Ascending aorta (tissue), 2 donors: Measurements from ENCODE around the gene ARMH2. TPM values are rescaled to one million over a fixed set of nuclear protein-coding genes. Genes with fewer than 3 reads are reported as not detected.
"Not testable (repeated sequence)": the region's sequence is repeated elsewhere in the genome, so short reads cannot be mapped to it uniquely, and the experiment has no call there.

Source experiments
- DNase-seq, 2 donors: peaks; one replicate each; pipeline ENCODE4 v3.0.0-alpha.2; 2019; ENCODE audit warnings: low spot score in 2 of 2
- H3K27ac ChIP-seq, 2 donors: fragments of 200-600 bp; sonication (generic); one replicate each; pipeline ENCODE4 v1.5.1; 2016 to 2017; ENCODE audit warnings: mild to moderate bottlenecking in 1 of 2
- H3K27me3 ChIP-seq: fragments of 200-600 bp; sonication (generic); one replicate; pipeline ENCODE4 v1.5.1; 2017
- H3K36me3 ChIP-seq, 2 donors: fragments of 200-600 bp; sonication (generic); one replicate each; pipeline ENCODE4 v1.5.1; 2016
- H3K4me1 ChIP-seq, 2 donors: fragments of 200-600 bp; sonication (generic); one replicate each; pipeline ENCODE4 v1.5.1; 2016 to 2017; ENCODE audit warnings: mild to moderate bottlenecking in 1 of 2
- H3K4me3 ChIP-seq, 2 donors: fragments of 200-600 bp; sonication (generic); one replicate each; pipeline ENCODE4 v1.5.1; 2016 to 2017; ENCODE audit warnings: mild to moderate bottlenecking in 1 of 2
- H3K9me3 ChIP-seq, 2 donors: fragments of 200-600 bp; sonication (generic); one replicate each; pipeline ENCODE4 v1.5.1; 2016
- CTCF ChIP-seq, 3 experiments: fragments of 200-600 bp in 2 of 3; fragments of 450-650 bp in 1 of 3; sonication (generic) in 2 of 3; IDR thresholded peaks; one replicate each; pipeline ENCODE4 v1.5.1; 2016 to 2019; ENCODE audit warnings: antibody characterized with exemption in 3 of 3, mild to moderate bottlenecking in 1 of 3, moderate library complexity in 1 of 3
- intact Hi-C: fragments of 100-400 bp; cut with DNase I; formaldehyde crosslinking; loops from one replicate; pipeline ENCODE4 v1.15.1; 2023
- total RNA-seq: library from RNA; depleted of rRNA; stranded (reverse); fragments of >200 nt; gene quantifications from one replicate; pipeline ENCODE4 v1.1.0, GENCODE V29; 2016

Gene ARMH2
- total RNA-seq, 1 donor from 2014 or later = not detected

GRCh38 chr6:24755279-24755678, 43.4 kb downstream of the ARMH2 start:
- Histone ChIP-seq H3K27ac (no peak overlapping the region), H3K36me3 (no peaks in the 10 kb centered on the region), H3K4me3 (no peak overlapping the region), H3K9me3 (no peaks in the 10 kb centered on the region), H3K4me1 (no peaks in the 10 kb centered on the region), H3K27me3 (no peaks in the 10 kb centered on the region)
- intact Hi-C loops = no loop called here
- DNase-seq = no peak
- no peak for TF ChIP-seq CTCF (IDR thresholded peaks at IDR 0.05)

GRCh38 chr6:24754378-24754777, 44.3 kb downstream of the ARMH2 start:
- H3K27ac ChIP-seq, H3K36me3 ChIP-seq, DNase-seq, H3K4me3 ChIP-seq, H3K9me3 ChIP-seq, H3K4me1 ChIP-seq, intact Hi-C loops, H3K27me3 ChIP-seq: not testable (repeated sequence)

- H3K9me3 ChIP-seq = no peaks in the 10 kb centered on the region
- no peaks in the 10 kb centered on the region for H3K36me3 ChIP-seq
- H3K4me3 ChIP-seq = no peak overlapping the region
- no peak for DNase-seq
- intact Hi-C loops = no loop called here
- no peak overlapping the region for H3K27ac ChIP-seq
- no peaks in the 10 kb centered on the region for H3K27me3 ChIP-seq
- no peak for TF ChIP-seq CTCF (IDR thresholded peaks at IDR 0.05)
- H3K4me1 ChIP-seq = no peaks in the 10 kb centered on the region
Measured at GRCh38 chr6:24753545-24753944, 45.2 kb downstream of the ARMH2 start.

DNA sequence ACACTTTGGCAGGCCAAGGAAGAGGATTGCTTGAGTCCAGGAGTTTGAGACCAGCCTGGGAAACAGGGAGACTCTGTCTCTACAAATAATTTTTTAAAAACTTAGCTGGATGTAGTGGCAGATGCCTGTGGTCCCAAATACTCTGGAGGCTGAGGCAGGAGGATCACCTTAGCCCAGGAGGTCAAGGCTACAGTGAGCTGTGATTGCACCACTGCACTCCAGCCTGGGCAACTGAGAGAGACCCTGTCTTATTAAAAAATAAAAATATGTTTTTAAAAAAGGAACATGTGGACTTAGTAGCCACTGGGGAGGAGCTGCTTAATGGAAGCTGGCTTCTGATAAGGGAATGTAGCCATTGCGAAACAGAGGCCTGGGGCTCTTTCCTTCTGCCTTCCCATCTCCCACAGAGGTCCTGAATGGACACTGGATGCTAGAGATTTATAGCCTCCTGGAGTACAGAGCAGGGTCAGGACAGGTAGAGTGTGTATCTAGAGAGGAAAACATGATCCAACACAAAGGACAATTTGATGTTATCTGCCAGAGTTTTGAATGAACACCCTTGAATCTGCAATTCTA, 45.7 kb downstream of the ARMH2 start:
- no peak for TF ChIP-seq CTCF (IDR thresholded peaks at IDR 0.05)
- Histone ChIP-seq H3K4me3 (no peak overlapping the region), H3K4me1 (no peaks in the 10 kb centered on the region), H3K9me3 (no peaks in the 10 kb centered on the region), H3K27me3 (no peaks in the 10 kb centered on the region), H3K27ac (no peak overlapping the region), H3K36me3 (no peaks in the 10 kb centered on the region)
- no peak for DNase-seq
- intact Hi-C loops = no loop called here

DNA sequence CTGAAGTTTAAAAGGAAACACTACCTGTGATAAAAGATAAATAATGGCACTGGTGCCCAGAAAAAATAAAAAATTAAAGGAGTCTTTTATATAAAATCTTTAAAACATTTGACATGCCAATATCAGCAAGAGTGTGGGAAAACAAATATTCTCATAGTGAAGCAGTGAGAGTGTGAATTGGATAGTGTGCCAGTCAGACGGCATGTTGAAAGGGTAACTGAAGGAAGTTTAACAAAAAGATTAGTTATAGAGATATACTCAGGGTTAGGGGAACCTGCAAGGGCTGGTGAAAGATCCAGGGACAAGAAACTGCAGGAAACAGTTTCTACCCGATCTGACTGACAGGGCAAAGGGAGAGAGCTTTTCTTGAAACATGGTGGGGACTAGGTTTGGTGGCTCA, 46.2 kb downstream of the ARMH2 start:
- DNase-seq = no peak
- intact Hi-C loops = no loop called here
- H3K27me3 ChIP-seq = no peaks in the 10 kb centered on the region
- H3K9me3 ChIP-seq = no peaks in the 10 kb centered on the region
- no peaks in the 10 kb centered on the region for H3K4me1 ChIP-seq
- H3K4me3 ChIP-seq = no peak overlapping the region
- no peak for TF ChIP-seq CTCF (IDR thresholded peaks at IDR 0.05)
- H3K27ac ChIP-seq = no peak overlapping the region
- H3K36me3 ChIP-seq = no peaks in the 10 kb centered on the region

- intact Hi-C loops, H3K27me3 ChIP-seq, H3K9me3 ChIP-seq, H3K4me3 ChIP-seq, H3K27ac ChIP-seq, H3K4me1 ChIP-seq, DNase-seq, H3K36me3 ChIP-seq: not testable (repeated sequence)
Measured at GRCh38 chr6:24750878-24751277, 47.8 kb downstream of the ARMH2 start.

- Histone ChIP-seq H3K4me3 (no peak overlapping the region), H3K4me1 (no peaks in the 10 kb centered on the region), H3K36me3 (no peaks in the 10 kb centered on the region), H3K27ac (no peak overlapping the region), H3K9me3 (no peaks in the 10 kb centered on the region), H3K27me3 (no peaks in the 10 kb centered on the region)
- intact Hi-C loops = no loop called here
- no peak for TF ChIP-seq CTCF (IDR thresholded peaks at IDR 0.05)
- DNase-seq = no peak
Measured at GRCh38 chr6:24749297-24749696, 49.4 kb downstream of the ARMH2 start.
